DOHH2 (cell line): Measurements from ENCODE around the gene TMPRSS4.

Source experiments
- EZH2phosphoT487 ChIP-seq: fragments of 200-600 bp; sonication (generic); IDR thresholded peaks from 2 replicates; pipeline ENCODE4 v1.6.1; 2017; ENCODE audit warnings: borderline replicate concordance, mild to moderate bottlenecking, antibody characterized with exemption, low read length, moderate library complexity, mixed read lengths
- TF ChIP-seq, protein P1 (sequence below): fragments of 200-600 bp; sonication (generic); IDR thresholded peaks from one replicate; pipeline ENCODE4 v1.5.1; 2014; ENCODE audit warnings: antibody characterized with exemption, mild to moderate bottlenecking, low read depth, low read length; ENCODE audit not compliant: poor library complexity, severe bottlenecking

- TF ChIP-seq, protein P1, sequence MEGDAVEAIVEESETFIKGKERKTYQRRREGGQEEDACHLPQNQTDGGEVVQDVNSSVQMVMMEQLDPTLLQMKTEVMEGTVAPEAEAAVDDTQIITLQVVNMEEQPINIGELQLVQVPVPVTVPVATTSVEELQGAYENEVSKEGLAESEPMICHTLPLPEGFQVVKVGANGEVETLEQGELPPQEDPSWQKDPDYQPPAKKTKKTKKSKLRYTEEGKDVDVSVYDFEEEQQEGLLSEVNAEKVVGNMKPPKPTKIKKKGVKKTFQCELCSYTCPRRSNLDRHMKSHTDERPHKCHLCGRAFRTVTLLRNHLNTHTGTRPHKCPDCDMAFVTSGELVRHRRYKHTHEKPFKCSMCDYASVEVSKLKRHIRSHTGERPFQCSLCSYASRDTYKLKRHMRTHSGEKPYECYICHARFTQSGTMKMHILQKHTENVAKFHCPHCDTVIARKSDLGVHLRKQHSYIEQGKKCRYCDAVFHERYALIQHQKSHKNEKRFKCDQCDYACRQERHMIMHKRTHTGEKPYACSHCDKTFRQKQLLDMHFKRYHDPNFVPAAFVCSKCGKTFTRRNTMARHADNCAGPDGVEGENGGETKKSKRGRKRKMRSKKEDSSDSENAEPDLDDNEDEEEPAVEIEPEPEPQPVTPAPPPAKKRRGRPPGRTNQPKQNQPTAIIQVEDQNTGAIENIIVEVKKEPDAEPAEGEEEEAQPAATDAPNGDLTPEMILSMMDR: no peak
- no peak for TF ChIP-seq EZH2phosphoT487
Measured at GRCh38 chr11:118169300-118170140, 92.6 kb downstream of the TMPRSS4 start.
